HG02840 (cell line): ENCODE results near the gene TADA2B.

Experiments
- ATAC-seq: cut with Tn5 transposase; IDR thresholded peaks from one replicate; pipeline ENCODE4 v1.9.1; 2021; ENCODE audit warnings: mild to moderate bottlenecking, moderate library complexity, moderate number of reproducible peaks; ENCODE audit not compliant: unreplicated experiment, low FRiP score

The TADA2B gene

DNA sequence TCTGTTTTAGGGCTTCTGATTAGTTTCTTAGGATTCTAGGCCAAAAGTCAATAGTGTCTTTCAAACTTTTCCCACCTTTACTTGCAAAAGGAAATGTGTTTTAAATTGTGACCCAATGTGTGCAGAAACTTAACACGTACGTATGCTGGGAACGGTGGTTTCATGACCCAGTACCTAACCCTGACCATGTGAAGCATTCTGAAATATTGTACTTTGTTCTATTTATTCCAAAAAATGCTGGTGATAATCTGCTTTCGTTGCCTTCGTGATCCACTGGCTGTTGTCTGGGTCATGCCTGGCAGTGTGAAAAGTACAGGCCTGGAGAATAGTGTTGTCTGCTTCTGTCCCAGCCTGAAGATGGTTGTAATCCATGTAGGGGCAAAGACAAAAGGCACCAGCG lies 26.7 kb upstream of the TADA2B start:
- ATAC-seq, result no peak

DNA sequence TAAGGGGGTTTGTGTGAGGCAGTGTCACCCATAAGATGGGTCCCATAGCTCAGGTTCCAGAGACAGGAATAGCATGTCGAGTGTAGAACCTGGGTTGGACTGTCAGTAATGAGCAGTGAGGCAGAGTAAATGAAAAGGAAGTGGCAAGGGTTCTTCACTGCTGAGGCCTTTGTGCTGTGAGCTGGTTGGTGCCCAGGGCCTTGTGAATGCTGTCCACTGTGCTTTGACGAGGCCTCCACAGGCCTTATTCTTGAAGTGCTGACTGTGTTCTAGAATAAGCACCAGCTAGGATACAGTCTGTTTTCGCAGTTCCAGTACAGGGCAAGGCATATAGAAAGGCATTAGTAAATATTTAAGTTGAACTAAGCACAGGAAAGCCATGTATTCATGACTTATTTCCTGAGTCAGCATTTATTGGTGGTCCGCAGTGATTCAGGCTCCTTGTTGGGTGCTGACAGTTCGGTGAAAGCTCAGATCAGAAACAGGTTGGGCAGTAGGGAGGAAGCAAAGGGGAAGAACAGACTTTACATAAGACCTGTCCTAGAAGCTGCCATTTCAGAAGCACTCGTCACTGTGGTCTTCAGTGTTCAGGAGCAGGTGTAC lies 25.6 kb upstream of the TADA2B start:
- no peak for ATAC-seq

DNA sequence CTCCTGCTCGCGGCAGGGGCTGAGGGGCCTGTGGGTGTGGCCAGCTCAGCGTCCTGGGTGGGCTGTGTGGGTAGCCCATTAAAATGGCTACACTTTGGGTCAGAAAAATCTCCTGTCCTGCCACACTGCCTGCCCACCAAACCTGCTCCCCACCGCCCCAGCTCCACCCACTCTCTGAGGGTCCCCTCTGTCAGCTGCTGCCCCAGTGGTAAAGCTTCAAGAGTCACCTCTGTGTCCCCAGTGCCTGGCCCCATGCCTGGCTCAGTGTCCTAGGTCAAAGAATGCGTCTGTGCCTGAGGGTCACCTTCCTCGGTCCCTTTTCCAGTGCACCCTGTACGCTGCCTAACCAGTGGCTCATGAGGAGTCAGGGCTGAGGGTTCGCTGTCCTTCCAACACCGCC lies 24.9 kb upstream of the TADA2B start:
- ATAC-seq, result no peak

DNA sequence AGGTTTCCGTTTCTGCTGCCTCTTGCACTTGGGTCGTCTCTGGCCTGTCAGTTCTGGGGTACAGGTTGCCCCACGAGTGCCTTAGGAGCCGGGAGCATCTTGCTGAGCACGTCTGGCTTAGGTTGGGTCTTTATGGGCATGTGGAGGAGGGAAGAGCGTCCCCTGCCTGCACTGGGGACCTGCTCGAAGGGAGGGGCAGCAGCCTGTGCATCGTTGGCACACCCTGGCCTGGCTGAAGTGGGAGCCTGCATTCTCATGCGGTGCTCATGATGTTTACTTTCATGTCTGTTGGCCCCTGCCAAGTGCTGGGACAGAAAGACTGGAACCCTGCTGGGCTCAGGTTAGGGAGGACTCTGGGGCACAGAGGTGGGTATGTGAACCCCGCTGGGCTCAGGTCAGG lies 23.8 kb upstream of the TADA2B start:
- ATAC-seq, result no peak

DNA sequence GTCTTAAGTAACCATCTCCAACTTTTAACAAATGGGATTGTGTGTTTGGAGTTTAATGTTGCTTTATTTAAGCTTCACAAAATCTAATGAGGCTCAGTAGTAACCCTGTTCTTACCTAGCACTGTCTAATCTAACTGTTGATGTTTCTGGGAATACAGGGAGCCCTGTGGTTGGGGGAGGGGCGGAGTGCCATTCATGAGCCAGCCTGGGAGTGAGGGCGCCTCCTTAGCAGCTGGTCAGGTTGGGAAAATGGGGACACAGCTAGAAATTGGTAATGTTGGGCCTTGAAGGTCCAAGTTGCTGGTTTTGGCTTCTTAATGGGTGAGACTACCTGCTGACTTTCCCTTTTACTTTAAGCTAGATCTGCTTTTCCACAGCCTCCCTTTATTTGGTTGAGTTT lies 22.9 kb upstream of the TADA2B start:
- no peak for ATAC-seq

DNA sequence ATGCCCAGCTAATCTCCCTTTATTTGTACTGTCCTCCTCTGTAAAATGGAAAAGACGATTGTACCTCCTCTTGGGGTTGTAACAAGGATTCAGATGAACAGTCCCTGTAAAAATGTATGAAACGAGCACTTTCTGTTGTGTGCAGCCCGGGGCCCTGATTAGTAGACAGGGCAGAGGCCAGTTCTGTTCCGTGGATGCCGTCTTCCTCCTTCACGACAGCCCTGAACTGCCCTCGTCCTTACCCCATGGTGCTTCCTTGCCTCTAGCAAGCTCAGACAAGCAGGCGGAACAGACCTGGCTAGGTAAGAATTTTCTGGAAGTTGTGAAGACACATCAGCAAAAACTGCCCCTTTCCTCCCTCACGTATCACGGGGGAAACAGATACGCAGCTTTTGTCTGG lies 22.3 kb upstream of the TADA2B start:
- ATAC-seq, result no peak

DNA sequence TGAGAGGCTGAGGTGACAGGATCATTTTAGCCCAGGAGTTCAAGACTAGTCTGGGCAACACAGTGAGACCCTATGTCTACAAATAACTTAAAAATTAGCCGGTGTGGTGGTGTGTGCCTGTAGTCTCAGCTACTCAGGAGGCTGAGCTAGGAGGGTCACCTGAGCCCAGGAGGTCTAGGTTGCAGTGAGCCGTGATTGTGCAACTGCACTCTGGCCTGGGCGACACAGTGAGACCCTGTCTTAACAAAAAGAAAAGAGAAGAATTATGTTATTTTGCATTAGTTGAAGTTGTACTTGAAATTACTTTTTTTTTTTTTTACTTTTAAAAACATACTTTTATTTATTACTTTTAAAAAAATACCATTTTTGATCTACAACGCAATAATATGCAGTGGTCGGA lies 21.8 kb upstream of the TADA2B start:
- ATAC-seq, result no peak

DNA sequence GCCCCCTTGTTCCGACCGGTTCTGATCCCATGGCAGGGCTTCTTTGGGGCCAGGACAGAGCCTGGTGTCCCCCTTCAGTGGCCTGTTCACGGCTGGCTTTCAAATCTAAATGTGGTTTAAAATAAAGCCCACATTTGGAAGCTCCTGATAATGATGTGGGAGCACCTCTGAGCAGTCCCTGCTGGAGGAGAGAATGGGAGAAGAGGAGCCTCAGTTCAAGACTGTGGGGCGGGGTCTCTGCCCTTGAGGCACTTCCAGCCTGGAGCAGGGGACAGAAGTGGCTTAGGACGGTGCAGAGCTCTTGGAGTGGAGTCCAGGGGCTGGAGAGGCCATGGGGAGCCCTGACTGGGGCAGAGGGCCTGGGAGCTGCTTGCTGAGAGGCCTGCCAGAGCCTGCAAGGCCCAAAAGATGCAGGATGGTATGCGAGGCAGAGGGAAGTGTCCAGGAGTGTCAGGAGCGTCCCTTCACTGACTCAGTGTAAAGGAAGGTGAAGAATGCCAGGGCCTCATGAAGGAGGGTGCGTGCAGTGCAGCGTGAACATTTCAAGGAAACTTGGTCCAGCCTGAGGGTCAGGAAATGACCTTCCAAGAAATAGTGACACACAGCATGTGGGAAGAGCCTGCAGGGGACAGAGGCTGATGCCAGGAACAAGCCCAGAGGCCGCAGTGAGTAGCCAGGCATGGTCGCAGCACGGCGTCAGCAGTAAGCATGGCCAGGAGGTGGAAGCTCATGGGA lies 21.1 kb upstream of the TADA2B start:
- ATAC-seq, result no peak

DNA sequence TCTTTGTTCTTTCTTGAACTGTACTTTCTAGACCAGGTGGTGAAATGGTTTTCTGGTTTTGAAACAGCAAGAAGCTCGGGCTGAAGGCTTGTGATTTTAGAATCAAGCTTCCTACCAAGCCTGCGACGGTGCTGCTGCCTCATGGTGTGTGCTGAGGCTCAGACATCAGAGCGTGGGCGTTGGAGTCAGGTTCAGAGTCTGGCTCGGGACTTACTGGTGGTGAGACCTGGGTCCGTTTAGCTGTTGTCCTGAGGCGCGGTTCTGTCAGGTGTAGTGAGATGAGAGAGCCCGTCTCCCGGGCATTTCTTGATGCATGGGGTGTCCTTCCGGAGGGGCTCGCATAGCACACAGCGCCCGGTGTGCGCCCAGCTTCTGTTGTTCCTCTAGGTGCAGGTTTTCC lies 19.7 kb upstream of the TADA2B start:
- no peak for ATAC-seq

DNA sequence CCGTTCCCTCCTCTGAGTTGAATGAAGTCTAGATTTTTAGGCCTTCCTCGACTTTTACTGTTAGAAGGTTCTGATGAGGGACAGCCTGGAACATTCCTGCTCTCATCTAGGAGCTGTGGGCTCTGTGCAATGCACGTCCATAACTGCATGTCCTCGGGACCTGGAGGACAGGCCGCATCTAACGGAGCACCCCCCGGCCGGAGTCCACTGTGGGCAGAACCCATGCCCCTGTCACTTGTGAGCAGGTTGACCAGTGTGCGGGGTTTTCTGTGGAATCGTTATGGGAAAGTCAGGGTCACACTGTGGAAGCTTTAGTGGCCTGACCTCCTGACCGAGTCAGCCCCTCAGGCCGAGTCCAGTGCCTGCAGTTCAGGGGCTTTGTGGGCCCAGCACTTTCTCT lies 19.3 kb upstream of the TADA2B start:
- no peak for ATAC-seq

DNA sequence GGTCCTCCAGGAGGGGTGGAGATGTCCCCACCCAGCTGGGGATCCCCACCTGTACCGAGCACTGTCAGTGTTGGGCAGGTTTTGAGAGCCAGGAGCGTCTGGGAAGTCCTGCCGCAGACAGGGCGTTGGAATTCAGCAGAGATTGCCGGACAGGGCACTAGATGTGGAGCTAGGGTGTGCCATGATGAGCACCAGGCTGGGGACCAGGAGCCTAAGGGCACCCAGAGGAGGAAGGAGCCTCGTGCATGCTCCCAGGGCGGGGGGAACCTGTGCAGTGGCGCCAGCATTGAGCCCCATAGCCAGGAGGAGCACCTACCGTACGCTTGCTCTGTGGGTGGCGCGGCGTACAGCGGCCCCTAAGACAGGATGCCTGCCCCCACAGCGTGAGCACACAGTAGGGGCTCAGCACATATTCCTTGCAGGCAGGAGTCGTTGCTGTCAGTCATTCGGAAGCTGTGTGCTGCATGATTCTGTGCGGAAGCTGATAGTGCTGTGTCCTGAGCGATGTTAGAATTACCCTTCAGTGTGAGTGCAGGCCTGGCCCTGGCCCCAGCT lies 18.8 kb upstream of the TADA2B start:
- no peak for ATAC-seq

DNA sequence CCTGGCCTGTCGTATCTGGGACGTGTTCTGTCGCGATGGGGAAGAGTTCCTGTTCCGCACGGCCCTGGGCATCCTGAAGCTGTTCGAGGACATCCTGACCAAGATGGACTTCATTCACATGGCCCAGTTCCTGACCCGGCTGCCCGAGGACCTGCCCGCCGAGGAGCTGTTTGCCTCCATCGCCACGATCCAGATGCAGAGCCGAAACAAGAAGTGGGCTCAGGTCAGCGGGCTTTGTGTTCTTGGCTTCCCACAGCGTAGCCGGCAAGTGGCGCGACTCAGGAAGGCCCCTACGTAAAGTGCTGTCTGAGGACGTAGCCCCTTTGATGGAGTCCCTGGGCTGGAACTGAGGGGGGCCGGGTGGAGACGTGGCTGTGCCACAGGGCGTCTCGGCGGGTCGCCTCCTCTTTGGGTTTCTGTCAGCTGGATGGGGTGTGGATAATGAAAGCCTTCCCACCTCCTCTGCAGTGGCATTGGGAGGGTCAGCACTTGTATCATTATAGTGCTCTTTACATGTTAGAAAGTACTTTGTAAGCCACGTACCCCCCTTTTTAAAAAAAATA lies 18.1 kb upstream of the TADA2B start:
- no peak for ATAC-seq

DNA sequence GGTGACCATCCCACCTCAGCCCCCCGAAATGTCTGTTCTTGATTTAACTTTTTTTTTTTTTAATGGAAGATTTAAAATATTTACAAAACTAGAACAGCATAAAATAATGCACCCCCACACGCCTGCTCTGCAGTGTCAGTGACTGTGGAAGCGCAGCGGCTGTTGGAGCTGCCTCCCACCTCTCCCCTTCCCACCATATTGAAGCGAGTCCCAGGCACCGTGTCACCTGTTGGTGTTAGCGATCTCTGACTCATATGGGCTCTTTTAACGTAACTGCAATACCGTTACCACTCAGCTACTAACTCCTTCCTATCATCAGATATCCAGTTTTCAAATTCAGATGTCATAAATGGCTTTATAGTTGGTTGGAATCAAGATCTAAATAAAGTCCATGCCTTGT lies 17.1 kb upstream of the TADA2B start:
- no peak for ATAC-seq

DNA sequence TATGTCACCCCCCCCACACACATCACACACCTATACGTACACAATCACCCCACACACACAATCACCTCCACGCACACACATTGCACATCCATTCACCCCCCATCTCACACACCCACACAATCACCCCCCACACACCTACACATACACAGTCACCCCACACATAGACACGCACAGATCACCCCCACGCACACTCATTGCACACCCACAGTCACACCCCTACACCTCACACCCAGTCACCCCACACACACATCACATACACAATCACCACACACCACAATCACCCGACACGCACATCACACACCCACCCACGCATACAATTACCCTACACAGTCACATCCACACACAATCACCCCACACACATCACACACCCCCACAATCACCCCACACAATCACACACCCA lies 15.9 kb upstream of the TADA2B start:
- no peak for ATAC-seq

DNA sequence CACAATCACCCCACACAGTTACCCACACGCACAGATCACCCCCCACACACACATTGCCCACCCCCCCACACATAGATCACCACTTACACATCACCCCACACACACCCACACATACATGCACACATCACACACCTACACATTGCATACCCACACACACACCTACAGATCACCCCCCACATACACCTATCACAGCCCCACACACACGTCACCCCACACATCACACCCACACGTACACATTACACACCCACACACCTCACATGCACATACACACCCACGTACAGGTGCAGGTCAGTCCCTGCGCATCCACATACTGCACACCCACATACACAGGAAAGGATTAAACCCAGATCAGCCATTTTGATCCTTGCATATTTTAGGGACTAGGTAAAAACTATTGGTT lies 15.3 kb upstream of the TADA2B start:
- no peak for ATAC-seq

DNA sequence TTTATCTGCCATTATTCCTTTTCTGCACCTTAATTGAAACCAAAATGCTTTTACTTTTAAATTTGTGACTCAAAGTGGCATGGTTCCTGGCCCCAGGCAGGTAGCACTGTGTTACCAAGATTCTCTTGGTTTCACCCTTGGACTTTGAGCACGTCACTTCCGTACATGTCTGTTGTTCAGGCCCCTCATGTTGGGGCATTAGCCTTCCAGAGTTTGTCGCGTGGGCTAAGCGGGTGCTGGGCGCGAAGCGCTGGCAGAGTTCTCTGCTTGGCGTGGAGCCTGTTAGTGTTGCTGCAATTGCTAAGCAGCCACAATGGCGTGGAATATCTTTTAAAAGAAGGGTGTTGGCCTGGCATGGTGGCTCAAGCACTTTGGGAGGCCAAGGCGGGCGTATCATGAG lies 14.0 kb upstream of the TADA2B start:
- no peak for ATAC-seq

DNA sequence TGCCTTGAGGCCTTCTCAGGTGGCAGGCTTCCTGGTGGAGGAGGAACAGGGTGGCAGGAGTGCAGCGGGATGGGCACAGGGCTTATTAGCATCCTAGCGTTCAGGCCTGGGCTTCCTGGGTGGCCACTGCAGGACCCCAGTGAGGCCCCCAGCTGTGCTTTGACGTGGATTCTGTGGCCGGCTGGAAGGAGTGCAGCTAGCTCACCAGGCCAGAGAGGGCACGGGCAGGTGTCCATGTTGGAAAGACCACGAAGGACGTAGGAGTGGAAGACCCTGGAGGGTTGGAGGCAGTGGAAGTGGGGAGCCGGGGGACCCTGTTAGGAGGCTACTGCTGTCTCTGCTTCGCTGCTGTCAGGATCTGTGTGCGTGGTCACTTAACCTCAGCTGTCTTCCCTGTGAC lies 13.3 kb upstream of the TADA2B start:
- no peak for ATAC-seq

DNA sequence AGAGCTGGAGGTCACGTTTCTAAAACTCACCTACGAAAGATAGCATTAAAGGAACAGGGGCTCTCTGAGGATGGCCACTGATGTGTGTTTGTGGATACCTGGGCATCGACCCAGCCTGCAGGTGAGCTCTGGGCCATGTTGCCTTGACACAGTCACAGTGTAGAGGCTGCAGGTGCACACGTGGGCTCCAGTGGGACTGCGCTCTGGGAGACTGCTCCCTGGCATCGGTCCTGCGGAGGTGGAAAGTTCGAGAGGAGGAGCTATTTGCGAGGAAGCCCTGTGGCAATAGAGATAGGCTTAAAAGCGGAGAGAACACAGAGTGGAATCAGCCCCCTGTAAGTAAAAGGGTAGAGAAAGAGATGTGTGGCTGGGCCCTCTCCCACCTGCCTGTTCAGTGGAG lies 12.3 kb upstream of the TADA2B start:
- ATAC-seq, result no peak

DNA sequence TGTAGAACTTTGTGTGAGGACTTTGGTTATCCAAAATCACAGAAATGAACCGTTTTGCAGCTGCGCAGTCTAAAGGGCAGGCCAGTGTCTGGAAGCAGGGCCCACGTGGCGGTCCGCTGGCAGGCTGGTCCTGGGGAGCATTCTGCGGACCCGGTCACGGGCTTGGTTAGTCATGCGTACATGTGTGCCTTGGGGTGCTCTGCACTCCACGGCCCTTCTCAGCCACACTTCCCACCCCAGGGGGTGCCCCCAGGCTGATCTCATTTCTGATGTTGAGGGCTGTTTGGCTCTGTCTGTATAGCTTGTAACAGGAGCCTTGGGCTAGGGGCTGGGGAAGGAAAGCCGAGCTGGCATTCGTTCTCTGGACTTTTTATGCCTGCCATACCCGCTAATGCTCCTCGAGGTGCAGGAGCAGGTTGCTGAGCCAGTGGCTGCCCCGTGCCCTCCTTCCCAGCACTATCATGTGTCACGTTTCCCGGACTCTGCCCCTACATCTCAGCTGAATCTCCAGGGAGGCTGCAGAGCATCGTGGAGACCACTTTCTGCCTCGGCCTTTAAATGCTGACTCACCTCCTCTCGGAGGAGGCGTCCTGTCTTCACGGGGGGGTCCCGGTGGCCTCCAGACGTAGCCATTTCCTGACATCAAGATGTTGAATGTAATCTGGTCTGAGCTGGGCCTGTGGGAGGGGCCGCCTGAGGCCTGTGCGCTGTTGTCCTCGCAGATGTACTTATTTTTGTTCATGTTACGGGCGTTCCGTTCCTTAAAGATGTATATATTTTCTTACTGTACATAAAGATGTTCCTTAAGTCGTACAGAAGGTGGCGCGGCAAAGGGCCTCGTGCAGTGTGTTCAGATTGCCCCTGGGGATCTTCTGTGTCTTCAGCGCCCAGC lies 11.4 kb upstream of the TADA2B start:
- no peak for ATAC-seq

DNA sequence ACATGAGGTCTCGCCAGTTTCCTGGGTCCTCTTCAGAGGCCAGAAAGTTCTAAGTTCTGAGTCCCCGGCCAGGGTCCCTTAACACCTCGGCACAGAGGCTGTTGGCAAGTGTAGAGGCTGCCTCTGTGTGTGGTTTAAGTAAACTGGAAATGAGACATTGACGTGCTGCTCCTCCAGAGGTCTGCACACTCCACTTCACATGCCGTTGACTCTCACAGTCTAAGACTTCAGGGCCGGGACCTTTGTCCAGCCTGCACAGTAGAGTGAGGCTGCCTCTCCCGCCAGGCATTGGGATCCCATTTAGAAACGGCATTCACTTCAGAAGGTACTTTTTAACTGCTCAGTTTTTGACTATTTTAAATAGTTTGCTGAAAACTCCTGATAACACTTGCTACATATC lies 10.6 kb upstream of the TADA2B start:
- ATAC-seq, result no peak
